AG20443 (cell line): ENCODE measurements around the gene DENND5A.
"Not testable (repeated sequence)": the region's sequence is repeated elsewhere in the genome, so short reads cannot be mapped to it uniquely, and the experiment has no call there.

Experiments used
- DNase-seq: peaks from one replicate; pipeline ENCODE4 v3.0.0; 2012; ENCODE audit warnings: low spot score, mixed read lengths

The DENND5A gene

DNA sequence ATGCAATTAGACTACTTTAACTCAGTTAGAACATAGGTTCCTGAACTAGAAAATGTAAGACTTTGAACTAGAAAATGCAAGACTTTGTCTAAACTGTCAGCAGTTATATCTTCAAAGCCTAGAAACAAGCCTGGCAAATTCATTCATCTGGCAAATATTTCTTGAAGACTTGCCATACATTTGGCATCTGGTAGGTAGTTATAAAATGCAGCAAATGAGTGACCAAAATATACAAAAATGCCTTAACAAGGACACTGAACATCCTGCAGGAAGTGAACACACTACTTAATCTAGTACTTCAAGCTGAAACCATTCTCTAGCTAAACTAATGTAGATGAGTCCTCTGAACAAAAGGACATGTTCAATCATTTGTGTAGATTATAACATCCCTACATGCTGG is 89.0 kb downstream of the DENND5A start:
- no peak for DNase-seq

DNA sequence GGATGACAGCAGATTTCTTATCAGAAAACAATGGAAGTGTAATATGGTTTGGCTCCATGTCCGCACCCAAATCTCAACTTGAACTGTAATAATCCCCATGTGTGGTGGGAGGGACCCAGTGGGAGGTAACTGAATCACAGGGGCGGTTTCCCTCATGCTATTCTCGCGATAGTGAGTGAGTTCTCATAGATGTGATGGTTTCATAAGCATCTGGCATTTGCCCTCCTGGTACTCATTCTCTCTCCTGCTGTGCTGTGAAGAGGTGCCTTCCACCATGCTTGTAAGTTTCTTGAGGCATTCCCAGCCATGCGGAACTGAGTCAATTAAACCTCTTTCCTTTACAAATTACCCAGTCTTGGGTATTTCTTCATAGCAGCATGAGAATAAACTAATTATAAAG is 92.8 kb downstream of the DENND5A start:
- DNase-seq, result no peak

DNA sequence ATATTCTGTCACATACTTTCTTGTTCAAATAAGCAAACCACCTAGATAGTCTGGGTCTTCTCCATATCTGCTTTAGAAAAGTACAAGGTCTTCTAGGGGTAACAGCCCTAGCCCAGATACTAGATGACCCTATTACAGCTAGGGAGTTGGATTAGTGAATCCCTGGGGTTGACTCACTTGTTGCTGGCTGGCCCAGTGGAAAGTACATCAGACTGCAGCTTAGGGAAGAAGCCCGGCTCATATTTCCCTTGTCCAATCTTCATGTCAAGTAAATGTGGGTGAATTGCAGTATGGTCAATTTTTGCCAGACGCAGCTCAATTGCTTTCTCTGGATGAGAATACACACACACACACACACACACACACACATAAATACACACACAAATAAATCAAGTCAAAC is 94.7 kb downstream of the DENND5A start:
- DNase-seq, result peak; percentile 44

DNA sequence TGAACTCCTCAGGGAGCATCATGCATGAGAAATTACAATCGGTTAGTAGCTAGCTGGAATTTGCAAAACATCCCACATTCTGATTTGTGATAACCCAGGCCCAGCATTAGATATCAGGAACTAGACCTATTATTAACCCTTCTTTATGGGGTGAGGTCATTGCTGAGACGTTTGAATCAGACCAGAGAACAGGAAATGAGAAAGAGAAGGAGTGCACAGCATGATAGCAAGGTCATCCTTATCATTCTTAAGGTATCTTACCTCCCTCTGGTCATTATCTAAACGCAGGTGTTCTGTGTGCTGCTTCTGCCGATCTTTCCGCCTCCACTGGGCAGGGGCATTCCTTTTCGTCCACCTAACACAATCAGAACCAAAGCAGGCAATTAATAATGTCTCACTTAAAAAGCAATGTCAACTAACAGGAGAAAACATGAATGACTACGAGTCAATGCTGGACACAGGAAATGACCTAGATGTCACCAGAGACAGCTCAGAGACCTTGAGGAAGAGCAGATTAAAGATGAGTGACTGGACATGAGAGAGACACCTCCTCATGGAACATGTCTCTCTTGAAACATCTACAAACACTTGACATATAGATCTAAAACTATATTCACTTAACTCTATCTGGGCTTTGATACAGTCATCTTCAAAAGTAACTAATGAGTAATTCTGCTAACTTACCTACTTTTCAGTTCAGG is 95.4 kb downstream of the DENND5A start:
- no peak for DNase-seq

DNA sequence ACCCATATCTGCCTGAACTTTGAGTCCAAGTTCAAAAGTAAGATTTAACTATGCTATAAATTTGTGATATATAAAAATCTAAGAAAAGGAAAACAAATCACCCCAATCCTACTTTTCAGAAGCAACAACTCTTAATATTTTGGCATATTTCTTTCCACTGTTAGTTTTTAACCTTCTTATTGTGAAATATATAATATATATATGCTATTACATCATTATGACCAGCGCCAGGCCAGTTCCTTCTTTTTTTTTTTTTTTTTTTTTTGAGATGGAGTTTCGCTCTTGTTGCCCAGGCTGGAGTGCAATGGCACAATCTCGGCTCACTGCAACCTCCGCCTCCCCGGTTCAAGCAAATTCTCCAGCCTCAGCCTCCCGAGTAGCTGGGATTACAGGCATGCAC is 103.2 kb downstream of the DENND5A start:
- not testable (repeated sequence) for DNase-seq

DNA sequence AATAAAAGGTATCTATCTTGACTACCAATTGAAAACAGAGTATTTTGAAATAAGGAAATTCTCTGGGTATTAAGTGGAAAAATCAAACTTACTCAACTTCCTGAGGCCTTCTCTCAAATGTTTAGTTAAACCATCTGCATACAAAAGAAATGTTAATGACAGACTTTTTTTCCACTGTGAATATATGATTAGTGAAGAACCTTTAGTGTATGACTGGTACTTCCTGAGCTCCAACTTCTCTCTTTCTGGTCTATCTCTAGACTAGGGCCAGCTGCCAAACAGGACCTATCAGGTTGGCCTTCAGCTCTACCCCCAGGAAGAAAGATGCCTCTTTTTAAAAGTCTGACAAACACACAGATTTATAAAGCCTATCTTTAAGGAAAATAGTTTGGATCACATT is 105.0 kb downstream of the DENND5A start:
- no peak for DNase-seq

DNA sequence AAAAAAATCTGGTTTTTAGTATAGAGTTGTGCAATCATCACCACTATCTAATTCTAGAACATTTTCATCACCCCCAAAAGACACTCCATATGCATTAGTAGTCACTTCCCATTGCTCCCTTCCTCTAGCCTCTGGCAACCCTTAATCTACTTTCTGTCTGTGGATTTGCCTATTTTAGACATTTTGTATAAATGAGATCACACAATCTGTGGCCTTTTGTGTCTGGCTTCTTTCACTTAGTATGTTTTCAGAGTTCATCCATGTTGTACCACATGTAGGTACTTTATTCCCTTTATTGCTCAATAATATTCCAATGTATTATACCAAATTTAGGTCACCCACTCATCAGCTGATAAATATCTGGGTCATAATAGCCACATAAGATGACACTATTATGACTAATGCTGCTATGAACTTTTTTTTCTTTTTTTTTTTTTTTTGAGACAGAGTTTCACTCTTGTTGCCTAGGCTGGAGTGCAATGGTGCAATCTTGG is 106.2 kb downstream of the DENND5A start:
- DNase-seq, result peak; percentile 51

DNA sequence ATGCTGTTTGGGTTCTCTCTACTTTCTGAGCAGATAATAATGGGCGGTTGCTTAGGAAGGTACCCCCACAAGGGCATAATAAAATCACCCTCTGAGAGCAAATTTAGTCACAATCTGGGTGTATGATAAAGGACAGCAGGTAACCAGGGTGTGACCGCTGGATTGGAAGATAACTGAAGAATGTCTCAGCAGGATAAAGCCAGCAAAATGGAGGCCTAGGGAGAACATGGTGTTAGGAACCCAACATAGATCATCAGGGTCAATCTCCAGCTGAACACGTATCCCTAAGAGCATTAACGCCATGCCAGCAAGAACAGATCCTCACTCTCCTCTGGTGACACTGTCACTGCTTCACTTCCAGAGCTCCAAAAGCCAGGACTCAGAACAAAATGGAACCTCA is 109.2 kb downstream of the DENND5A start:
- DNase-seq, result no peak

DNA sequence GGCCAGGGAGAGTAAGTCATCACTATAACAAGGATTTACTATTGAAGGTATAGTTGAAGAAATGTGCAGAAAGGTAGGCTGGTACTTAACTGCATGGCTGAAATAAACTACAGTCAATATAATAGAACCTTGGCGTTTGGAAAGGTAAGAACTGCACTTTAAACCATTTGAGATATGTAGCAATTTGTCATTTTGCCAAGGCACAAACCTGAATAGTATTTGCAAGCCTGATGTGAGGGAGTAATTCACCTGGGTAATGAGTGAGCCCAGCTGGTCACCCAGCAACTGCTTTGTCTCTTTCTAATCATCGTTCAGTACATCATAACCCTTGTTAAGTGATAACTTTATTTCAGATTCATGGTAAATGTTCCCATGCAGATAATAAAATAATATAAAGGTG is 111.5 kb downstream of the DENND5A start:
- DNase-seq, result no peak

DNA sequence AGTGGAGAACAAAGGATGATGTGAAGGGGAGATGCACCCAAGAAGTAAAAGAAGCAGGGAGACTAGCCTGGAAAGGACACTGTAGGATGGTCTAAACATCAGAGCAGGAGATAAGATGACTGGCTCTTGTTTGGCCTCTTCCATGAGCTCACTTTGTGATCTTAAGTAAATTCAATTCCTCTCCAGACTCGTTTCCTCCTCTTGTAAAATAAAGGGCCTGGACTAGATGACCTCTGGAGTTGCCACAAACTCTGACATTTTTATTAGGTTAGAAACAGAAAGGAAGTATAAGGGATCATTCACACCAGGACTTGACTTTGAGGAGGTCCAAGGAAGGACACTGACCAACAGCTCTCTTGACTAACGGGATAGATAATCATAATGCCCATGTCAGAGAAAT is 113.5 kb downstream of the DENND5A start:
- DNase-seq, result no peak

DNA sequence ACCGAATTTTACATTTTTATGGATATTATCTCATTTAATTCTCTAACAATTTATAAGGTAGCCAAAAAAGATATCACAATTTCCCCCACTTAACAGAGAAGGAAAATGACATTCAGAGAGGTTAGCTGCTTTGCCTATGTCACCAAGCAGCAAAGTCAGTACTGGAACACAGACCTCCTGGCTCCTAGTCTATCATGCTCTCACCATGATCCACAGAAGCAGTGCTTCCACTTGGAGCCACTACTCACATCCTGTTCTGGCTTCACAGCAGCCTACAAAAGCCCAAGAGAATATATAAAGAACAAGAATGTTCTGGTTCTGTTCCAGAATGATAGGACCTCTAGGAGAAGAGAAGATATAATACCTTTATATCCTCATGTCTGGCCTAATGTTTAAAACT is 114.2 kb downstream of the DENND5A start:
- DNase-seq, result no peak

DNA sequence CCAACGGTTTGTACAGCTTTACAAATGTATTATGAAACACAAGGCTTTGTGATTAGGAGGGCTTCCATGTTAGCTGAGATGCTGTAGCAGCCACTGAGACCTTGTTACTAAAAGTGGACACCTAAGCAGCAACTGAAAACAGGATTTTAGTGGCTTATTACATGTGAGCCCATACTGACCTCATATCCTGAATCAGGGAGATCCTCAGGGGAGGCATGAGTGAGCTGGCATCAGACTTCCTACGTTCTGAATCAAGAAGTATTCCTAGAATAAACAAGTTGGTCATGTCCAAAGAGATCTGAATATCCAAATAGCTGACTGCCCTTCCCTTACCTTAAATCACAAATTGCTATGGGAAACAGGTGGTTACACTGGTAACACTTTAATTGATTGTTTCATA is 114.6 kb downstream of the DENND5A start:
- peak; percentile 42 for DNase-seq

DNA sequence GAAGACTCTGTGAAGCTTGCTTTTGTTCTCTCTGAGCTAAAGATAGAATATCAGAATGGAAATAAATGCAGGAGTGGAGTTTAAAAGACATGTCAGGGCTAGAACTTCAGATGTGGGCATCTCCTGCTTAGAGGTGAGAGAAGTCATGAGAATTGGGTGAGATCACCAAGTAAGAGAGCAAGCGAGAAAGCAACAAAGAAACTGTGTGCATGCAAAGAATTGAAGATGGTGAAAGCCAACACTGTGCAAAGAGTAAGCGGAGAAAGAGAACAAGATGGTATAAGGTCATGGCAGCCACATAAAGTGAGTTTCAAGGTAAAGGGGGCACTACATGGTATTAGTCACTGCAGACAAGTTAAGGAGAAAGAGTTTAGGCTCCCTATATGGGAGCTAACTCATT is 116.4 kb downstream of the DENND5A start:
- no peak for DNase-seq

DNA sequence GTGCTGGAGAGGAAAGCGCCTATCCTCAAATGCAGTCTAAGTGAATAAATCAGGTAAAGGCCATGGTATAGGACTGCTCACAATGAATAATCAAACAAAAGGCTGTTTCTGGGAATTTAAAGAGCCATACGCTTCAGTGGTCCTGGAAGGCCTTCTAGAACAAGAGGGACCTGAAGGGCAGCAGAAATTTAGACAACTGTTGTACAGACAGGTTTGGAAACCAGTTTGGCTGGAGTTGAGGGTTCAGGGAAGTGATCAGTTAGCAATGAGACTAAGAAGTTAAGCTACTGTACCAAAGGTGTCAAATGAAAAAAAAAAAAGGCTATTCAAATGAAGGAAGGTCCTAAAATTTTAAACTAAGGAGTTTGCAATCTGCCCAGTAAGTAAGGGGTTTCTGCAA is 117.1 kb downstream of the DENND5A start:
- DNase-seq, result no peak

DNA sequence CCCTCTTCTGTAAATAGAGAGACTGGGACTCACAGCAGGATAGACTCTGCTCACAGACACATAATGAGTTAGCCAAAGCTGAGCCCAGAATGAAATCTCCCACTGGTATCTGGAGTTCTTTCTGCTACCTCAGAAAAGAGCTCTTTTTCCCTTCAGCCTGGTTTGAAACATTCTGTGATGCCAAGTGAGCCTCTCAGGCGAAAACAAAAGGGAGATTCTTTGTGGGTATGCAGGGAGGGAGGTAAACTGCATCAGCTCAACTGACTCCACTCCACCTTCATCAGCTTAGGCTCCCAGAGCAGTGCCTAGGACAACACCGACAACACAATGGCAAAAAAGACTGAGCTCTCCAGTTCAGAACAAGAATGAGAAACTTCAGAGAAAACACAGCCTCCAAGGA is 118.7 kb downstream of the DENND5A start:
- no peak for DNase-seq

DNA sequence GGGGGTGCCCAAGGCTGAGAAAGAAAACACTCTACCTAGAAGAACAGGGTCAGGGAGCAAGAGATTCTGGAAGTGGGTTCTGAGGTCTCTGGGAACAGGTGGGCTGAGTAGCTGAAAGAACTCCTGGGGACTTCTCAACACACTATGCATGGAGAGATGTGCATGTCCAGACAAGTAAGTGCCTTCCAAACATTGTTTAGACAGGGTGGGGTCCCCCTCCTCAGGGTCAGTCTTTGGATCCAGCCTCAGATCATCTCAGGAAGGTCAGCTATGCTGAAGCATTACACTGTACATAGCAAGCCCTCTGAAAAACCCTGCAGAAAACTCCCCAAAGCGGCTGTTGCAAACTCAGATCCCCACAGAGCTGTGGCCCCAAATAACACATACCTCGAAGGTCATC is 119.9 kb downstream of the DENND5A start:
- DNase-seq, result no peak

DNA sequence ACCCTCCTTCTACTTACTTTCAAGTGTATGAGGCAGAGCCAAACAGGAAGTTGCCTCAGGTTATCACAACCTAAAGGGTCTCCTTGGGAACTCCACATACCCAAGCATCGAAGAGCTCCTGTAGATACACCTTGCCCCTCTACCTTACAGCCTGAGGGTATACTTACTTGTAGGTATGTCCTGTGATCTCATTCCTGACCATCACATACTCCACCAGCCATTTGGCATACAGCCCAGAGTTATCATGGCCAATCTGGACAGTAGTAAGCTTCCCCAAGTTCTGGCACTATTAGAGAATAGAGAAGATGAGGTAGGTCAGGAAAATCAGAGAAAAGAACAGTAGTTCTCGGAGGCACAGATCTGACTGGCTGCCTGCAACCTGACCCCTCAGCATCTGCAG is 120.3 kb downstream of the DENND5A start:
- DNase-seq, result no peak

DNA sequence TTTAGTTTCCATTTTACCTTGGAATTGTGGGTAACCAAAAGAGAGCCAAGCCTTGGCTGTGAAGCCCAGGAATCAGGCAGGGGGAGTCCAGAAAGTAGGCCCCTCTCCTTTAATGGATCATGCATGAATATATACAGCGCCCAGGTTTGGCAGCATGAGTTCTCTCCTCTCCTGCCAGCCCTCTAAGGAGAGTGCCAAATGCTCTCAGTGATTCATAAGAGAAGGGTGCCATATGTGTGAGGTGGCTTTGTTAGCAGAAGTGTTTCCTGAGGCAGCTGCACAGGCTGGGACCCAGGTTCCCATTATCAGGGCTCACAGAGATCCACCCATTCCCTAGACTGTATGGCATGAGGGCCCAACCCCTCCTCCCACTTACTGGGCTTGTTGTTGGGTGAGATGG is 121.4 kb downstream of the DENND5A start:
- no peak for DNase-seq

DNA sequence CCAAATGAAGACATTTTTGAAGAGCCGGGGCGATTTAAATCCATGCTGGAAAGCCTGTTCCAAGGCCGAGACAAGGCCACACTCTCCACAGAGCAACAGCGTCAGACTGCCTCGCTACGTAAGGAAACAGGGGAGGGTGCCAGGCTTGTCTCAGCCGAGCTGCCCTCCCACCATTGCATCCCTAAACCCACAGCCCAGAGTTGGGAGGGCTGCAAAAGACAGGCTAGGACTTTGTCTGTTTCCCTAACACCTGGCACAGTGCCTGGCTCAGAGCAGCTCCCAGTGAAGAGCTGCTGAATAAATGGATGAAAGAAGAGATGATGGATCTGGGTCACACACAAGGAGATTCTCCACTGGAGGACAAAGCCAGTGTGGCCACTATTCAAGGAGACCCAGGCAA is 122.4 kb downstream of the DENND5A start:
- no peak for DNase-seq

DNA sequence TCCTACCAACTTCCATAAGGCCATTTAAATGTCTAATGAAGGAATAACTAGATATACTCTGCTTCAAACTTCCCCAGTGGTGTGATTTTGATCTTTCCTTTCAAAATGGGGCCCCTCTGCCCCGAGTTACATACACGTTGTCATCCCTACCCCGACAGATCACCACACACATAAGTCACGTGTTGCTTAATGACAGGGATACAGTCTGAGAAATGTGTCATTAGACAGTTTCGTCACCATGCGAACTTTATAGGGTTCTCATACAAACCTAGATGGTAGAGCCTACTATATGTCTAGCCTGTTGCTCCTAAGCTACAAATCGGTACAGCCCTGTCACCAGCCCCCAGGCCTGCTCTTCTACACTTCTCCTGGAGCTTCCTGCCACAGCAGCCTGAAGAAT is 124.0 kb downstream of the DENND5A start:
- DNase-seq, result no peak

DNA sequence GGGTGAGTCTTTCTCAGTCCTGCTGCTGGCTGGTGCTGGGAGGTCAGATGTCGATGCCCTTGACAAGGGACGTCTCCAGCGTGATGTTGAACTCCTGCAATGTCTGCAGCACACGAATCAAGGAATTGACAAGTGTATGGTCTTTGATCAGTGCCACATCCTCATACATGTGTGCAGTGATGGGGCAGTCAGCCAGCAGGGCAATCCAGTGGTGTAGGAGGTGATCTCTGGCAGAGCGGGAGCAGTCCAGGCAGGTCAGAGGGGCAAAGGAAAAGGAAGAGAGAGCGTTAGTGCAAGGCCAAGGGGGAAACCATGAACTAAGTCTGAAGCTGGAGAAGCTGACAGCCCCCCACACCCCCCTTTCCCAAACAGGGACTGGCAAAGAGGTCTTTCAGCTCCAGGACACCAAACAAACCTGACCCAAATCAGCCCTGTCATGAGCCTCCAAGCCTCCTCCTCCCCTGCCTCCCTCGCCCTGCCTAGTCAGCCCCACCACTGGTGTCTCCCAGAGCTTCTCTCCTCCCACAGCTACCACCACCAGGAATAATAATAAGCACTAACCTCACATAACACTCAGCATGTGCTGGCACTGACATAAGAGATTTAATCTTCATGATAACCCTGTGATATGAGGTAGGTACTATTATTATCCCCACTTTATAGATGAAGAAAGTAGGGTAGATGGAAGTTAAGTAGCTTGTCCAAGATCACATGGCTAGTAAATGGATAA is 125.4 kb downstream of the DENND5A start:
- no peak for DNase-seq

DNA sequence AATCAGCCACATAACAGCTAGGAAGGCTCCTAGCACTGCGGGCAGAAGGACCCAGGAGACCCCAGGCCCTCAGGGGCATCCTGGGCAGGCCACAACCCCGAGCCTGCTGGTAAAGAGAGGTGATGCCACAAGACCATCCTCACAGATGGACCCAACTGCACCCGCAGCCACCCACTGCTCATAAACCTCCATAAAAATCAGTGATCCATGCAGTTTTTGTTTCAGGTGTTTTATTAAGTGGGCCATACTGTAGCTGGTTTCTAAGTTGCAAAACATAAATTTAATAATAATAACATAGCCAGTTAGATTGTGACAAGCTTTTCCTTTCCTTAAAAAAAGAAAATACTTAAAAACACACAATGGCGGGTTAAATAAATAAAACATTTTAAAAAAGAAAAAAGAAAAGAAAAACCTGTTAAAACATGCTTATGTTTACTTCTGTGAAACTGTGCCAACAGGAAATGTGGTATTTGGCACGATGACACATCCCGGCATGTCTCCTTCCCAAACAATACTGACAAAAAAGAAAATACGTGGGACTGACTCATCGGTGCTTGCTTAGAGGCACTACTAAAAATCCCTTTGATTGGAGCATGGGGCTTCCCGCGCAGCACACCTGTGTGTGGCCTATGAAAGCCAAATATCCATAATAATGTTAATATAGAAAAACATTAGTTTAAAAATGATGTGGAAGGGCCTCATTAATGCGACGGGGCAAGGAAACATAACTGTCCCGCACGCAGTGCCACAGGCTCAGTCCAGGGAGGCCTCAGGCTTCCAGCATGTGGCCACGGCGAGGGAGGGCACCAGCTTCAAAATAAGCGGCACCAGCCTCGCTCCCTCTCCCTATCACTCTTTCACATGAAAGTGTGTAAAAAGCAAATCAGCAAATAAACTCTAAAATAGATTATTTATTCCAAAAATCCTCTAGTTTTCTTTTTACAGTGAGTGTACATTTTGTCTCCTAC is 126.3 kb downstream of the DENND5A start:
- DNase-seq, result peak; percentile 80

DNA sequence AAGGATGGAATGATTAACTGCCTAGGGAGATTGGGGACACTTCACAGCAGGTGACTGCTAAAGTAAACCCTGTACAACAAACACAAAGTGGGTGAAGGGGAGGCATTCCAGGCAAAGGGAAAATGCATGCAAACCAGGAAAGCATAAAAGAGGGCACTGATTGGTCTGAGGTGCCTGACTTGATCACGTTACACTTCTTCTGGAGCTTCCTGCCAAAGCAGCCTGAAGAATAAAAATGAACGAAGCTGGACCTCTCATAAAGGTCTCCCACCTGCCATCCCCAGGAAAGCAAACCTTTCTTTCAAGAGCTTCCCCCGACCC is 127.1 kb downstream of the DENND5A start:
- no peak for DNase-seq
